A673 (cell line): Measurements from ENCODE around the gene ANAPC16. TPM values are rescaled to one million over a fixed set of nuclear protein-coding genes. Genes with fewer than 3 reads are reported as not detected.
"Not testable (repeated sequence)": the region's sequence is repeated elsewhere in the genome, so short reads cannot be mapped to it uniquely, and the experiment has no call there.

ENCODE experiments used
- BruUV-seq: library from RNA; stranded (reverse); fragments of 400-500 nt; replicated peaks from 2 replicates; lab custom pipeline; 2021; lab: Mats Ljungman, UMichigan
- CTCF ChIA-PET: fragments of 300-600 bp; sonication (Branson Sonifier 250); formaldehyde crosslinking; loops from one replicate; lab custom pipeline; 2022; ENCODE audit warnings: antibody characterized with exemption; lab: Charles Lee
- POLR2A ChIA-PET: fragments of 300-600 bp; sonication (Branson Sonifier 250); formaldehyde crosslinking; loops from one replicate; lab custom pipeline; 2022; ENCODE audit warnings: antibody characterized with exemption; ENCODE audit not compliant: low non-redundant PET; lab: Charles Lee
- DNase-seq: peaks from one replicate; pipeline ENCODE4 v3.0.0-alpha.2; 2015; ENCODE audit warnings: low spot score
- H3K27ac ChIP-seq: fragments of 200-600 bp; sonication (generic); 2 replicates; pipeline ENCODE4 v1.5.1; 2016; ENCODE audit warnings: mixed run types, low read depth, mild to moderate bottlenecking, mixed read lengths, antibody characterized with exemption, low read length; ENCODE audit not compliant: poor library complexity, severe bottlenecking
- H3K27me3 ChIP-seq: fragments of 200-600 bp; sonication (generic); replicated peaks from 2 replicates; pipeline ENCODE4 v1.6.1; 2017; ENCODE audit warnings: mixed run types, low read depth, mild to moderate bottlenecking, mixed read lengths, antibody characterized with exemption, low read length; ENCODE audit not compliant: insufficient read depth, poor library complexity
- H3K36me3 ChIP-seq: fragments of 200-600 bp; sonication (generic); 2 replicates; pipeline ENCODE4 v1.6.1; 2016; ENCODE audit warnings: mixed run types, mild to moderate bottlenecking, mixed read lengths, antibody characterized with exemption, low read length; ENCODE audit not compliant: insufficient read depth, poor library complexity, severe bottlenecking
- H3K4me1 ChIP-seq: fragments of 200-600 bp; sonication (generic); 2 replicates; pipeline ENCODE4 v1.6.1; 2017; ENCODE audit warnings: mixed run types, mild to moderate bottlenecking, mixed read lengths, antibody characterized with exemption, low read length; ENCODE audit not compliant: insufficient read depth, poor library complexity, severe bottlenecking
- H3K4me3 ChIP-seq: fragments of 200-600 bp; sonication (generic); 2 replicates; pipeline ENCODE4 v1.5.1; 2016; ENCODE audit warnings: low read depth, mixed run types, mild to moderate bottlenecking, mixed read lengths, low read length; ENCODE audit not compliant: poor library complexity, severe bottlenecking
- H3K9me3 ChIP-seq: fragments of 200-600 bp; sonication (generic); 2 replicates; pipeline ENCODE4 v1.6.1; 2016; ENCODE audit warnings: mixed run types, low read depth, mild to moderate bottlenecking, mixed read lengths, antibody characterized with exemption, low read length; ENCODE audit not compliant: poor library complexity, severe bottlenecking
- CTCF ChIP-seq: fragments of 300-800, 200-600 bp; sonication (generic); conservative IDR thresholded peaks from 2 replicates; pipeline ENCODE4 v1.5.1; 2017; ENCODE audit warnings: low read depth, mild to moderate bottlenecking, antibody characterized with exemption, low read length, moderate library complexity, mixed read lengths
- EZH2 ChIP-seq: fragments of 200-600 bp; sonication (generic); IDR thresholded peaks from 2 replicates; pipeline ENCODE4 v1.6.1; 2017; ENCODE audit warnings: borderline replicate concordance, low read depth, mild to moderate bottlenecking, mixed read lengths, antibody characterized with exemption, low read length; ENCODE audit not compliant: poor library complexity, severe bottlenecking
- intact Hi-C: fragments of 100-400 bp; cut with micrococcal nuclease; formaldehyde crosslinking; loops from one replicate; pipeline ENCODE4 v1.10.0; 2022; ENCODE audit not compliant: unreplicated experiment
- total RNA-seq: library from RNA; stranded (reverse); gene quantifications from 2 replicates; pipeline ENCODE4 v1.2.3, GENCODE V29; 2021

Gene ANAPC16
- total RNA-seq, 1 experiment from 2014 or later, result 57.6 TPM

GRCh38 chr10:72267381-72267780, 51.6 kb downstream of the ANAPC16 start:
- BruUV-seq, result no TSS peak
- ChIA-PET CTCF (no interaction called here), POLR2A (no interaction called here)
- TF ChIP-seq CTCF (no peak), EZH2 (no peak)
- Histone ChIP-seq H3K9me3 (no peaks in the 10 kb centered on the region), H3K4me3 (no peak overlapping the region), H3K27me3 (no peaks in the 10 kb centered on the region), H3K36me3 (no peaks in the 10 kb centered on the region), H3K4me1 (peaks cover 11% of the 10 kb centered on the region), H3K27ac (peak overlapping the region; percentile 47)
- intact Hi-C loops, result no loop called here
- DNase-seq, result no peak

GRCh38 chr10:72267819-72268399, 52.1 kb downstream of the ANAPC16 start:
- no peaks in the 10 kb centered on the region for H3K36me3 ChIP-seq
- no peaks in the 10 kb centered on the region for H3K27me3 ChIP-seq
- TF ChIP-seq CTCF, result no peak
- no peak for TF ChIP-seq EZH2
- H3K4me3 ChIP-seq, result no peak overlapping the region
- intact Hi-C loops, result no loop called here
- ChIA-PET POLR2A (no interaction called here), CTCF (no interaction called here)
- H3K4me1 ChIP-seq, result peaks cover 16% of the 10 kb centered on the region
- DNase-seq, result no peak
- H3K27ac ChIP-seq, result peak overlapping the region; percentile 47
- BruUV-seq, result no TSS peak
- no peaks in the 10 kb centered on the region for H3K9me3 ChIP-seq

GRCh38 chr10:72268475-72269200, 52.8 kb downstream of the ANAPC16 start:
- DNase-seq, H3K9me3 ChIP-seq, BruUV-seq, H3K27me3 ChIP-seq, intact Hi-C loops, H3K36me3 ChIP-seq, H3K4me3 ChIP-seq, CTCF ChIA-PET, H3K27ac ChIP-seq: not testable (repeated sequence)
- peaks cover 14% of the 10 kb centered on the region for H3K4me1 ChIP-seq
- POLR2A ChIA-PET, result interaction anchor here (0.6 kb wide), 1 partner anchor 14 kb away, joined by 3 read pairs; no protein-coding TSS in a partner anchor
